GM21528 (cell line): ENCODE results near the gene HOXA10.

ENCODE experiments used
- ATAC-seq: cut with Tn5 transposase; IDR thresholded peaks from one replicate; pipeline ENCODE4 v1.9.1; 2021; ENCODE audit warnings: mild to moderate bottlenecking, moderate library complexity; ENCODE audit not compliant: unreplicated experiment, low FRiP score

Gene HOXA10

GRCh38 chr7:27203964-27204594 is 30.0 kb upstream of the HOXA10 start:
- ATAC-seq: no peak

GRCh38 chr7:27203365-27203953 is 29.3 kb upstream of the HOXA10 start:
- ATAC-seq: no peak

GRCh38 chr7:27202862-27203134 is 28.7 kb upstream of the HOXA10 start:
- no peak for ATAC-seq

- ATAC-seq: no peak
These were observed 28.1 kb upstream of the HOXA10 start for GRCh38 chr7:27202018-27202861.

- ATAC-seq: no peak
These were observed 27.5 kb upstream of the HOXA10 start for GRCh38 chr7:27201580-27202017.

GRCh38 chr7:27200761-27201579 is 26.9 kb upstream of the HOXA10 start:
- no peak for ATAC-seq

- ATAC-seq: no peak
These were observed 26.0 kb upstream of the HOXA10 start, which contains the start of gene HOXA13 for GRCh38 chr7:27199849-27200760. Gene HOXA13 (minus strand): TSS chr7:27200091. CDS start chr7:27200077, 14 bp downstream.

GRCh38 chr7:27198871-27199801 is 25.0 kb upstream of the HOXA10 start:
- ATAC-seq: no peak

GRCh38 chr7:27198138-27198841 is 24.2 kb upstream of the HOXA10 start:
- ATAC-seq: no peak

- no peak for ATAC-seq
These were observed 23.3 kb upstream of the HOXA10 start for GRCh38 chr7:27197137-27198042.

GRCh38 chr7:27196287-27196767 is 22.2 kb upstream of the HOXA10 start:
- ATAC-seq: no peak

- ATAC-seq: no peak
These were observed 20.7 kb upstream of the HOXA10 start for GRCh38 chr7:27194686-27195379.

- no peak for ATAC-seq
These were observed 19.9 kb upstream of the HOXA10 start for GRCh38 chr7:27194002-27194352.

GRCh38 chr7:27193335-27194001 is 19.3 kb upstream of the HOXA10 start:
- no peak for ATAC-seq

- no peak for ATAC-seq
These were observed 18.6 kb upstream of the HOXA10 start for GRCh38 chr7:27192546-27193334.
